GM21786 (cell line): ENCODE measurements around the gene RNU4-1.
A peak's percentile ranks its signal among the peaks of the same experiment; 100 is the strongest.

Experiments
- ATAC-seq: cut with Tn5 transposase; IDR thresholded peaks from one replicate; pipeline ENCODE4 v1.9.1; 2021; ENCODE audit not compliant: unreplicated experiment

The RNU4-1 gene

DNA sequence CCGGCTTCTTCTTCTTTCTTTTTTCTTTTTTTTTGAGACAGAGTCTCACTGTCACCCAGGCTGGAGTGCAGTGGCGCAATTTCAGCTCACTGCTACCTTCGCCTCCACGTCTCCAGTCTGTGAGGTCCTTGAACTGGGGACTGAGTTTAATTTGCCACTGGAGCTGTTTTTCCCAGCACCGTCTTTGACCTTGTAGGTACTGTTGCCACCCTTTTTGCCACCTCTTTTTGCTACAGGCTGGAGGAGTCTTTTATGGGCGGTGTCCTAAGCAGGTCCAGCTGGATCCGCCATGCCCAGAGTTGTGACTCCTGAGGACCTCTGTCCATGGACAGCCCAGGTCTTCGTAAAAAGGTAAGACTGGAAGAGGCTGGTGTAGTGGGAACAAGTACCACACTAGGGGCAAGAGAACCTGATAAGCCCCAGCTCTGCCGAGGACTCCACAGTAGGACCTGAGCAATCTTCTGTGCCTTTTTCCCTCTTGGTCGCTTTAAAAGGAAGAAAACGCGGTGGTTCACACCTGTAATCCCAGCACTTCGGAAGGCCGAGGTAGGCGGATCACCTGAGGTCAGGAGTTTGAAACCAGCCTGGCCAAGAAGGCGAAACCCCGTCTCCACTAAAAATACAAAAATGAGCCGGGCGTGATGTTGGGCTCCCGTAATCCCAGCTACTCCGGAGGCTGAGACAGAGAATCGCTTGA lies 2.3 kb downstream of the RNU4-1 start:
- no peak for ATAC-seq

DNA sequence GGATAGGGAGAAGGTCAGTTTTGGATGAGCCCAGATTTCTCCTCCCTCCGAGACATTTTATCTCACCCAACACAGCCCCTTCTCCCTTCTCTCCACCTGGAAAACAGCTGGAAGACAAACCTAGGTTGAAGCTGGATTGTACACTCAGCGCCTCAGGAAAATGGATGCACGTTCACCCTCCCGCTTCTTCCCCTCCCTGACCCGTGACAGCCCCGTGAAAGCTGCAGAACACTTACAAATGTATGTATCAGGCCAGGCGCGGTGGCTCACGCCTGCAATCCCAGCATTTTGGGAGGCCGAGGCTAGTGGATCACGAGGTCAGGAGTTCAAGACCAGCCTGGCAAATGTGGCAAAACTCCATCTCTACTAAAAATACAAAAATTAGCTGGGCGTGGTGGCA lies 5.5 kb downstream of the RNU4-1 start:
- ATAC-seq = no peak

DNA sequence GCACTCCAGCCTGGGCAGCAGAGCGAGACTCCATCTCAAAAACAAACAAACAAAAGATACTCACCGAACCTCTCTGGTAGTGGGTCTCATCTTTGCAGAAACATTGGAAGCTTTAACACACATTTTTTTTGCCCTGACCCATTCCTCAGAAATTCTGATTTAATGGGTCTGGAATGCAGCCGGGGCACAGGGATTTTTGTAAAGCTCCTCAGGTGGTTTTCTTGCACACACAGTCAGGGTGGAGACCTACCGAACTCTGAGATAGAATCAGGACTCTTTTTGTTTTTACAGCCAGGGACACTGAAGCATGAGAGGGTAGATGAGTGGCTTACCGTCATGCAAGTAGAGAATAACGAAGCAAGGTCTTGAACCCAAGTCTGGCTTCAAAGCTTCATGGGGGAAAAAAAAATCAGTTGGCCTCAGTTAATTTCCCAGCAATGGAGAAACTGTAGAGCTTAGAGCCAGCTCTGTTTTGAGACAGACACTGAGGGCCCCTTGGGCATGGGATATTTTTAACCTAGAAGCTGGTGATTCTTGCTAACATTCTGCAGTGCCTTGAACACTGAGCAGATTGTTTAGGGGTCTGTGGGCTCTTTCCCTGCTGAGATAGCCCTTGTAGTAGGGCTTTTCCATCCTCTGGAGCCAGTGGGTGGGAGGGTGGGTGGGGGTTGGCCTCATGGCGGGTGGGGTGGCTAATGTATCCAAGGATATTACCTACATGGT lies 6.1 kb downstream of the RNU4-1 start:
- no peak for ATAC-seq

DNA sequence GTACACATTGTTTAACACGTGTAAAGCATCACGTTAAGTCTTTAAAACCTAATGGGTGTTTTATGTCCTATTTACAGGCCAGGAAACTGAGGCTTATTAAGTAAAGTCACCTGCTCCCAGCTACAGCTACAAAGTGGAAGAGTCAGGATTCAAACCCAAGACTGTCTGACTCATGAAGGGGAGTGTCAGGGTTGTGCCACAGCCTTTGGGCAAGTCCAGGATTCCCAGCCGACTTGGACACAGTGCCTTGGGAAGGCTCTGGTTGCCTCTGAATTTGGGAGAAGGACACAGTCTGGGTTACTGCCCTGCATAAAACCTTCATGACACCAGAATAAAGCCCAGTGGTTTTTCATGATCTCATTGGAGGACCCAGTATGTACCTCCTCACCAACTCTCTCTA lies 8.7 kb downstream of the RNU4-1 start:
- ATAC-seq = no peak

DNA sequence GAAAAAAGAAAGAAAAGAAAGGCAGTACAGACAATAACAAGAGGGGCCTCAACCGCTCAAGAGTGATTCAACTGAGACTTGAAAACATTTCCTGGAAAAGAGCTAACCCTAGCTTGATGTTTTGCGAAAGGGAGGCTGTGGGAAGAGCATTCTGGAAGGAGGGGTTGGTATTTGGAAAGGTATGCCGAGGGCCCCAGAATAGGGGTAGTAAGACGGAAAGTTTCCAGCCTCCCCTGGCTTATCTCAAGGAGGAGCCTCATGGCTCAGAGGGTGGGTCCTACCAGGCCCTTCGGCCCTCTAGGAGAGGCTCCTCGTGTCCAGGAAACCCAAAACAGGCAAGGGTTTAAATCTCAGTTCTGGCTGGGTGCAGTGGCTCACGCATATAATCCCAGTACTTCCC lies 9.7 kb downstream of the RNU4-1 start:
- ATAC-seq = no peak

DNA sequence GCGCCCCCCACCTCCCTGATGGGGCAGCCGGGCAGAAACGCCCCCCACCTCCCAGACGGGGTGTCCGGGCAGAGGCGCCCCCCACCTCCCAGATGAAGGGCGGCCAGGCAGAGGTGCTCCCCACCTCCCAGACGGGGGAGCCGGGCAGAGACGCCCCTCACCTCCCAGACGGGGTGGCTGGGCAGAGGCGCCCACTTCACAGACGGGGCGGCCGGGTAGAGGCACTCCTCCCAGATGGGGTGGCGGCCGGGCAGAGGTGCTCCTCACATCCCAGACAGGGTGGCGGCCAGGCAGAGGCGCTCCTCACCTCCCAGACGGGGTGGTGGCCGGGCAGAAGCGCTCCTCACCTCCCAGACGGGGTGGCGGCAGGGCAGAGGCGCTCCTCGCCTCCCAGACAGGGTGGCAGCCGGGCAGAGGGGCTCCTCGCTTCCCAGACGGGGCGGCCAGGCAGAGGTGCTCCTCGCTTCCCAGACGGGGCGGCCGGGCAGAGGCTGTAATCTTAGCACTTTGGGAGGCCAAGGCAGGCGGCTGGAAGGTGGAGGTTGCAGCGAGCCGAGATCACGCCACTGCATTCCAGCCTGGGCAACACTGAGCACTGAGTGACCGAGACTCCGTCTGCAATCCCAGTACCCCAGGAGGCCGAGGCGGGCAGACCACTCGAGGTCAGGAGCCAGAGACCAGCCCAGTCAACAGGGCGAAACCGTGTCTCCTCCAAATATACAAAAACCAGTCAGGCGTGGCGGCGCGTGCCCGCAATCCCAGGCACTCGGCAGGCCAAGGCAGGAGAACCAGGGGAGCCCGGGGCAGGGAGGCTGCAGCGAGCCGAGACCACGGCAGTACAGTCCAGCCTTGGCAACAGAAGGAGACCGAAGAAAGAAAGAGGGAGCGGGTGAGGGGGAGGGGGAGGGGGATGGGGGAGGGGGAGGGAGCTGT lies 14.6 kb downstream of the RNU4-1 start:
- no peak for ATAC-seq

DNA sequence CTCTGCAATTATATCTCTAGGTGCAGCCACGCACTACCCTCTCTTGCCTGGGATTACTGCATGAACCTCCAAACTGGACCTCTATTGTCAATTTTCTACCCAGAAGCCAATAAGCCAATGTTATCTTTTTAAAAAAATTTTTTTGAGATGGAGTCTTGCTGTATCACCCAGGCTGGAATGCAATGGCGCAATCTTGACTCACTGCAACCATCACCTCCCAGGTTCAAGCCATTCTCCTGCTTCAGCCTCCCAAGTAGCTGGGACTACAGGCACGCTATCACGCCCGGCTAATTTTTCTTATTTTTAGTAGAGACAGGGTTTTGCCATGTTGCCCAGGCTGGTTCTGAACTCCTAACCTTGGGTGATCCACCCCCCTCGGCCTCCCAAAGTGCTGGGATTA lies 16.3 kb downstream of the RNU4-1 start:
- ATAC-seq = no peak

DNA sequence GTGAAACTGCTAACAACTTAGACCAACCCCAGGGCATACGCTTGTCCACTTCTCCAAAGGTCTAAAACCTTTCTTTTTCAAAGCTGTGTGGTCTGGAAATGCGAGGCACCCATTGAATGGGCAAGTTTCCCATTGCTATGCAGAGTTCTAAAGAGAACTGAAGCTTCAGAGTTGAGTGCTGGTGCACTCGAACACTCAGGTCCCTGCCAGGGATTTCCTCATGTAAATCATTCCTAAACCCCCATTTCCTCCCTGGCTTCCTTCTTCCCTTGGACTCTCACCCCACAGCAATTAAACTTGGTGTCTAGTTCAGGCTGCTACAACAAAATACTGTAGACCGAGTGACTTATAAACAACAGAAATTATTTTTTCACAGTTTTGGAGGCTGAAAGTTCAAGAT lies 25.3 kb downstream of the RNU4-1 start:
- ATAC-seq = no peak

DNA sequence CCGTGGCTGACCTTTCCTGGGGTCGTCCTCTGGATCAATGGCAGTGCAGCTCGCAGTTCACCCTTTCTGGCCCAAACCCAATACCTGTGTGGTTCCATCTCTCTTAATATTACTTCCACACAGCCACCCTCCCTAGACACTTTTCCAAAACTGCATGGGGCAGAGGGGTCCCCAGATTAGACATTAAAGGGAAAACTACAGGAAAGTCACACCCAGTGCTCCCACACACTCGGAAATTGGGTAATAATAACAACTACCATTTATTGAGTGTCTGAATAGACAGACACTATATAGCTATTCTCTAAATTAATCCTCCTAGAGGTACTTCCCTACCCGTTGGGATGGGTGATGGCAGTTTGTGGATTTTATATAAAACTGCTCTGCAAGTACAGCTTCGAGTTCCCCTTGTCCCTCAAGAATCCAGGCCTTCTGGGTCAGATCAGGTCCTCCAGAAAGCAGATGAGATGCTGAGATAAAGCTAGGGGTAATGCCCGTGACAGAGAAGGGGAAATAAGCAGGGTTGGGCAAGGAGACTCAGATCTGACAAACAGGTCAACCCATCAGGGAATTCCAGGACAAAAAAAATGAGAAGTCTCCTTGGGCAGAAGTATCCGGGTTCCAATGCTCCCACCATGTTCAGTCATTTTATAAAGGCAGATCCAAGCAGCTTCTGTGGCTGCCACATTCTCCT lies 26.7 kb downstream of the RNU4-1 start:
- no peak for ATAC-seq

DNA sequence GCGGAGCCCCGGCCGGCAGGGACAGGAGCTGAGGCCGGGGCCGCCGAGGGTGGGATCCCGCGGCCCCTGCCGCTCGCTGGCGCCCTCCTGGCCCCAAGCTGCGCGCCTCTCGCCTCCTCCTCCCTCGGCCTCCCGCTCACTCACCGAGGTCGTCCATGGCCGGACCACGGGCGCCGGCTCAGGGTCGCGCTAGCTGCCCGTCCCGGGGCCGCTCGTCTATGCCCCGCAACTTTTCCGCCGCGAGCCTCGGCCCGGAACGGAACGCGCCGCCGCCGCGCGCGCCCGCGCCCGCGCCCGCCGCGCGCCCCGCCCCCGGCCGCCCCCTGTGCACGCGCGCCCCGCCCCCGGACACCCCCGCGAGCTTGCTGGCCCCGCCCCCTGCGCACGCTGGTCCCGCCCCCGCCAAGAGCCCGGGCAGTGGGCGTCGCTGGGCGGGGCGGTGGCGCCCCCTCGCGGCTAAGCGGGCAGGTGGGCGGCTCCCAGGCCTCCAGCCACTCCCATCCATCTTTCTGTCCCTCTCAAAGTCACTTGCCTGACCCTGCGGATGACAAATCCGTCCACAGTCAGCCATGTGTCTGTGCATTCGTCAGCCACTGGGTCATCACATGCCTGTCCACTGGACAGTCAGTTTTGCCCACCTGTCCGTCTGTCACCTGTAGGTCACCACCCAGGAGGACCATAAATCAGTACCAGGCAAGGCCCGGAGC lies 27.4 kb downstream of the RNU4-1 start, which contains the start of gene PXN:
PXN (minus strand) TSS at position 258 of the 707 bp plus-strand sequence; CDS start at position 157, 101 bp downstream.
- peak; percentile 69 for ATAC-seq

DNA sequence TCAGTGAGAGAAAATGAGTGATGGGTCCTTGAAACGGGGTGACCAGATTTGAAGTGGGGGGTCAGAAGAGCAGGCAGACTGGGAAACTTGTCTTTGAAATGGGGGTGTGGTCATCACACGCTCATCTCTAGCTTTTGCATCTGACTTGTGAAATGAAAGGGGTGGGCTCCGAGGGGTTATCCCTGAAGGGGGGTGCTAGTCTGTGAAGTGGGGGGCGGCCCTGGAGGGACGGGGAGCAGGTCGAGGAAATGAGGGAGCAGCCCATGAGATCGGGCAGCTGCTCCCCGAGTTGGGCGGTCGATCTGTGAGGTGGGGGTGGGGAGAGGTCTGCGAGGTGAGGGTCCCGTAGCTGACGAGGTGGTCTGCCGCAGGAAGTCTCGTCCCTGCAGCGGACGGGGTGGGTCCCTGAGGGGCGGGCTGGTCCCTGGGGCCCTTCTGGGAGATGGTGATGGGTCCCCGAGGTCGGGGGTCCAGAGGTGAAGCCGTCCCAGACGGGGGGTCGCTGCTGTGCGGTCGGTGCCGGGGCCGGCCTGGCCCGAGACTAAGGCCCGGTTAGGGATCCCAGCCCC lies 28.0 kb downstream of the RNU4-1 start:
- peak; percentile 12 for ATAC-seq

DNA sequence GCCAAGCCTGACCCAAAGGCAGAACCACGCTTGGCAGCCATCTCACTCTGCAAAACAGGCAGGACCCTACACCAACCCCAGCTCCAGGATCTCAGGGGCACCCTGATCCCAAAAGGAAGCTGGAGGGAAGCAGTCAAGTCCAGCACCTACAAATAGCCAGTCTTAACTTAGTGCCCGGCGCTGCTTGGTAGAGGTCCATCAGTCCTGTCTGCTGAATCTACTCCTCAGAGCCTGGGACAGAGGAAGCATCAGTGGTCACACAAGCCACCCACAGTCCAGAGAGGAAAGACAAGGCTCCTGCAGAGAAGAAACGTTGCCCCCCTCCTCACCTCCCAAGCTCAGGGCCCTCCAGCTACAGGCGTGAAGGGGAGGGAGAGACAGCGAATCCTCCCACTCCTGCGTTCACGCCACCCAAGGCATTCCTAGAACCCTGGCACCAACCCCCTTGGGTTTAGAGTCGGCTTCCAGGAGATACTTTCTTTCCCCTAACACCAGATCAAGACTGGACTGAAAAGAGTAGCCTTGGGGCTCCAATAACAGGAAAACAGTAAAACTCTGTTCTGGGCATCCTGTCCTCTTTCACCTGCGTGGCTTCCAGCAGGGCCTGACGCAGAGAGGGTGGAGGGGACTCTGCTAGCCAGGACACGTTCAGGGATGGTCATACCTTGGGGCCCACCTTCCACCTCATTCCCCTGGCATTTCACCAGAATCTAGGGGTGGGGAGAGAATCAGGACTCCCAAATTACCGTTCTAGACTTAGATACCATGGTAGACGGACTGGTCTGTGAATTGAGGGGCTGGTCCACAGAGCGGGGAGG lies 28.7 kb downstream of the RNU4-1 start:
- no peak for ATAC-seq

DNA sequence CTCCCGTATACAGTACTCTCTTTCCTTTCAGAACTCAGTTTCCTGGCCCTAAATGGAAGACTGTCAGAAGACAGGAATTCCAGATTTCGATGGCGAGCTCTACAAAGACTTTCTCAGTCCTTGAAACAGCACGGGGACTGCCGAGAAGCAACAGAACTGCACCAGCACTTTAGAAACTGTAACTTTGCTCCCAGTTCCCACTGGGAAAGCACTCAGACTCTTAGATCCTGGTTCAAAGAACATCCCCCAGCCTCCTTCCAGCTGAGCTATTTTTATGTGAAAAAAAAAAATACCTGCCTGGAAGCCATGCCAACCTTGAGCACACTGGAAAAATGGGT lies 29.3 kb downstream of the RNU4-1 start:
- no peak for ATAC-seq

DNA sequence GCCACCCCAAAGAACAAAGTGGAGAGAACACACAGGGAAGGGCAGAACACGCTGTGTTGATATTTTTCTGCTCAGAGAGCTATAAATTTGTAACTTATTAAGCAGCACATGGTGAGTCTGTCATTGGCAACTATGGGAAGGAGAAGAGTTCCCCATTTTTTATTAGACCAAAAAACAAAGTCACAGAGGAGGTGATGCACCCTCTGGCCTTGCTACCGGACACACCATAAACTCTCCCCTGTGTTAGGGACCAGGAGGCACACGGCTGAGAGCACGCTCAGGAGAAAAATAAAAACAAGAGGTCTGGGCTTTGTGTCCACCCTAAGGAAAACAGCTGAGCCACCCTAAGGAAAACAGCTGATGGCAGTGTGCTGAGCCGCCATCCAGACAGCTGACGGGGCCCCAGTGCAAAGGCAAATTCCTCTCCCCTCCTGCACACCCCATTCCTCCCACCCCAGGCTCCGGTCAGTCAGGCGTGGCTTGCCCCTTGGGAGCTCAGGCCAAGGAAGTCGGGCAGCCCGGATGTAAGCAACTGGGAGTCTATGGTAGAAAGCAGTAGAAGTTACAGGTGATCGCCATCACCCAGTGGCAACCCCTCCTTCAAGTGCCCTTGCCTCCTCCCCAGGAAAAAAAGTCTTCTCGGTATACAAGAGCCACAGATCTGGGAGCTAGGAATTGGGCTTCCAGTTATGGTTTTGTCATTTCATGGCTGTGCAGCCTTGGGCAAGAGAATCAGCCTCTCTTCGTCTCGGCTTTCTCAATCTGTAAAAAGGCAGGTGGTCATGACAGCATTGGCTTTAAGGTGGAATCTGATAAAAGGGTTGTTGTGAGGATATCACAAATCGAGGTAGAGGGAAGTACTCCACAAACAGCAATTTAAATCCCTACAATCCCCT lies 29.9 kb downstream of the RNU4-1 start:
- ATAC-seq = no peak

DNA sequence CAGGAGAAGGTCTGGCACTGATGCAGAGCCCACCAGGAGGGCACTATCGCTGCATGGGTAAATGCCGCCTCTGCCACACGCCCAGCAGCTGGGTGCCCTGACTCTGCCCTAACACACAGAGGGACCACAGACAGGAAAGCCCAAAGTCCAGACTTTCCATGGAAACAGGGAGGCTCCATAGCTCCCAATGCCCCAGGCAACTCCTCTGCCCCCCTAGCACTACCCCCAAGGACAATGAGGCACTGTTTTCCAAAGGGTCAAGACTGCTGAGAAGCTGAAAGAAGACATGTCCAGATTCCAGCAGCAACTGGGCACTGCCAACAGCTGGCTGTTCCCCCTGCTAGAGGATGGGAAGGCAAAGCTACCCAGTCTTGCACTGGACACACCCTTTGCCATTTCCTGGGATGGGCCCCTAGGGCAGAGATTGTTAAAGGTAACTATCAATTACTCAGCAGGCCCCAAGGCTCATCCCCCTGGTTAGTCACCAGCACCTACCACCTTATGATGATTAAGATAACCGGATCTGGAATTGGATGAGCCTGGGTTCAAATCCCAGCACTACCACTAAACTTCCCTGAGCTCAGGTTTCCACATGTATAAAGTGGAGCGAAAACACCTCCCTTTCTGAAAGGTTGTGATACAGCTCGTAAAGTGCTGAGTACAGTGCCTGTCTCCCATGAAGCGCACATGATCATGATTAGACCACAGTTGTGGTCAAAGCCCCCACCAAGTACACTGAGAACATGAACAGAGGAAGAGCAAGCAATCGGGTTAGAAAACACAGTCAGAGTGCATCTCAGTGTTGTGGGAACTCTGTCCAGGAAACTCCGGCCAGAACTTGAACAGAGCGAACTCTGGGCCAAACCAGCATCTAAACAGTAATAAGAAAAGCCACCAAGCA lies 30.8 kb downstream of the RNU4-1 start:
- no peak for ATAC-seq

DNA sequence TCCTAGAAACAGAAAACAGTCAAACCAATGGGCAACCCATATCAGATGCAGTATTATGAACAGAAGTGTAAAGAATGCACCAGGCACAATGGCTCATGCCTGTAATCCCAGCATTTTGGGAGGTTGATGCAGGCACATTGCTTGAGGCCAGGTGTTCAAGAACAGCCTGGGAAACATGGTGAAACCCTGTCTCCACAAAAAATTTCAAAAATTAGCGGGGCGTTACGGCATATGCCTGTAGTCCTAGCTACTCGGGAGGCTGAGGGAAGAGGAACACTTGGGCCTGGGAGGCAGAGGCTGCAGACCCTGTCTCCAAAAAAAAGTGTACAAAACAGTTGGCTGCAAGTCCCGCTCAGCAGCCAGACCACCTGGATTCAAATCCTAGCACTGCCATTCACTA lies 32.4 kb downstream of the RNU4-1 start:
- ATAC-seq = no peak
